Measurements from ENCODE around the gene TEX19. TPM values are rescaled to one million over a fixed set of nuclear protein-coding genes. Genes with fewer than 3 reads are reported as not detected.

Gene TEX19
- total and polyA plus RNA-seq, 2 of the 4 experiments (the other 2 are of a cell fraction), result under 0.01 to 0.03 TPM

- H3K9me1 ChIP-seq (ENCODE audit: insufficient read depth, low read length), result no peaks in the 10 kb centered on the region
- H3K27ac ChIP-seq (ENCODE audit: insufficient read depth, low read length), result no peak overlapping the region
- peaks cover 6% of the 10 kb centered on the region; the same call in 1 of the 2 replicates for H3K36me3 ChIP-seq (ENCODE audit: control insufficient read depth, insufficient read depth, low read length)
- H3K18ac ChIP-seq (ENCODE audit: low read depth, low read length), result no peak overlapping the region
- ChIA-PET POLR2A (ENCODE audit: unreplicated experiment) (no interaction called here), CTCF (no interaction called here)
- in situ Hi-C loops (cut with MboI; ENCODE audit: low sequenced_read_pairs), result no loop called here
- H2AK9ac ChIP-seq (replicated peaks; ENCODE audit: low read depth, low read length, poor library complexity), result no peak overlapping the region
- DNase-seq (no peak), ATAC-seq (ENCODE audit: low read depth) (no peak)
- H3K9me3 ChIP-seq (ENCODE audit: control insufficient read depth, insufficient read depth, low read length), result no peaks in the 10 kb centered on the region
- no peak overlapping the region for H4K5ac ChIP-seq (ENCODE audit: low read depth, low read length)
- H3K27me3 ChIP-seq (ENCODE audit: control insufficient read depth, insufficient read depth, low read length), result no peaks in the 10 kb centered on the region
- no peak overlapping the region for H2BK15ac ChIP-seq (ENCODE audit: low read depth, low read length)
- H3K4me3 ChIP-seq (ENCODE audit: insufficient read depth, low read depth, low read length), result no peak overlapping the region
- WGBS, 2 experiments (ENCODE audit: extremely low coverage in 2 of 2, insufficient read length in 1 of 2), result 100% methylated on average over 4 of the region's 19 CpGs; no CpG with 5 or more reads in 1 of the 2 experiments
- H2AK5ac ChIP-seq (ENCODE audit: low read depth, low read length), result no peak overlapping the region
- intact Hi-C loops (cut with micrococcal nuclease), result no loop called here
- H3K23ac ChIP-seq (ENCODE audit: low read depth, low read length), result no peak overlapping the region
- H3K56ac ChIP-seq (ENCODE audit: extremely low read depth, insufficient read depth, low read length), result no peak overlapping the region
- no TSS peak for BruUV-seq (replicated peaks)
- H3K79me1 ChIP-seq (ENCODE audit: low read depth in 1 of 2, low read length in 2 of 2), result no peaks in the 10 kb centered on the region
- peaks cover 7% of the 10 kb centered on the region for H4K20me1 ChIP-seq (ENCODE audit: insufficient read depth, low read length)
- H4K91ac ChIP-seq (ENCODE audit: insufficient read depth, low read depth, low read length), result no peak overlapping the region
- no peak overlapping the region for H4K8ac ChIP-seq (ENCODE audit: low read depth in 2 of 2, low read length in 2 of 2)
- peaks cover 12% of the 10 kb centered on the region for H3K4me1 ChIP-seq (ENCODE audit: control insufficient read depth, insufficient read depth, low read length)
- H2AFZ ChIP-seq (replicated peaks; ENCODE audit: low read length, poor library complexity), result no peak overlapping the region
- no peak overlapping the region for H2BK120ac ChIP-seq (ENCODE audit: low read depth, low read length)
- TF ChIP-seq RAD21 (IDR thresholded peaks at IDR 0.05; ENCODE audit: low read length) (no peak), CEBPB (IDR thresholded peaks at IDR 0.05; ENCODE audit: low read depth, low read length) (no peak)
- dilution Hi-C loops (cut with HindIII; ENCODE audit: low sequenced_read_pairs, unreplicated experiment), result no loop called here
- no peak overlapping the region for H3K14ac ChIP-seq (replicated peaks; ENCODE audit: low read depth, low read length)
- no peak overlapping the region for H3K4ac ChIP-seq (ENCODE audit: low read depth, low read length)
- no peak overlapping the region for H2BK5ac ChIP-seq (ENCODE audit: low read depth, low read length, poor library complexity, severe bottlenecking)
- no peak overlapping the region for H3K9ac ChIP-seq (ENCODE audit: low read depth, low read length)
- no peak overlapping the region for H3K4me2 ChIP-seq (ENCODE audit: low read depth, low read length)
- H2BK20ac ChIP-seq (ENCODE audit: low read depth, low read length), result no peak overlapping the region
Measured at GRCh38 chr17:82400830-82401229, 41.8 kb downstream of the TEX19 start.

Measured in IMR-90 (cell line).